GM19023 (cell line): ENCODE measurements around the gene MBNL2.

ENCODE experiments used
- ATAC-seq: cut with Tn5 transposase; IDR thresholded peaks from one replicate; pipeline ENCODE4 v1.9.1; 2021; ENCODE audit warnings: mild to moderate bottlenecking, moderate library complexity; ENCODE audit not compliant: unreplicated experiment

Gene MBNL2

GRCh38 chr13:97371486-97372109, 149.5 kb downstream of the MBNL2 start:
- ATAC-seq: no peak

DNA sequence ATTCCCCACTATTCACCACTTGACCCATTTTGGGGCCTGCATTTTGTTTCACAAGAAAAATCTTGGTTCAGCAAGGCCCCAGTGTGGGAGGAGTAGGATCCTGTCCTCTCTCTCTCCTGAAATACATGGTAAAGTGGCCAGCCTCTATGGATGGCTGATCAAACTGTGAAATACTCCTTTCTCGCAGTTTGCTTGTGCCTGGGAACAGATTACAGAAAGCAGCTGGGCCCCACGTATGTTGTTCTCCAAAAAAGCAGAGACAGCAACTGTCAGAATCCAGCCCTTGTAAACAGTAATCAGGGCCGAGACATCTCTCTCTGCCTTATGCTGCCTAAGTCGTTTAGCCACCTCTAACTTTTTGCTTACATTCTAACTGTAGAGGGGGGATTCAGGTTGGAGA, 150.8 kb downstream of the MBNL2 start:
- ATAC-seq: no peak

GRCh38 chr13:97373787-97374186, 151.7 kb downstream of the MBNL2 start:
- no peak for ATAC-seq

- ATAC-seq: no peak
These were observed 154.8 kb downstream of the MBNL2 start for GRCh38 chr13:97376981-97377380.

DNA sequence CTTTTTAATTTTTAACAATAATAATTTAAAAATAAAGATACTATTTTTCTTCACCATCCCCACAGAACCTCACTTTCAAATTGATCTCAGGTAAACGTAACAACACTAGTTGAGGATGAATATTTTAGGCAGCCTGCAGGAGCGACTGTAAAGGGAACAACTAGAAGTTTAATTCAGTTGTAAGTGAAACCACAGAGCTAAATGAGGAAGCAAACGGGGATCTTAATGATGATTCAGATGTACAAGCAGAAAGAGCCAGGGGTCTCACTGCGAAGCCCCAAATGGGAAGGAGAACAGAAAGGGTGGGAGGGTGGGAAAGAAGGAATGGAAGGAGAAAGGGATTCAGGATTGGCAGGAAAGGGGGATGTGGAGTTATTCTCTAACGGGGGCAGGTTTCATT, 157.3 kb downstream of the MBNL2 start:
- ATAC-seq: no peak

- no peak for ATAC-seq
These were observed 158.6 kb downstream of the MBNL2 start for GRCh38 chr13:97380696-97381095.

DNA sequence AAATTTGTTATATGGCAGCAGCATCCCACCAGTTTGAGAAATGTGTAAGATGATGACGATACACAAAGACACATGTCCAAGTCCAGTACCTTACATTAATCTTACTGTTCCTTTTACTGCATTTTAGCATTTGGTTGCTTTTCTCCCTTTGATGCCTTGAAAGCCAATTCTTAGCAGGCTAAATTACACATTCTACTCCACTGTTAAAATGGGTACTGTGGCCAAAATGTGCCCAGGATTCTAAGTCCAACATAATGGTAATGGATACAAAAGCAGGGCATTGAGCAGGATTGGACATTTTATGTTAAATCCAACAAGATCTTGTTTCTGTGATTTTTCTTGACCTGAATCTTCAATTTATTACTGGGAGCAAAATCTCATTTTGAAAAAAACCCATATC, 159.1 kb downstream of the MBNL2 start:
- ATAC-seq: no peak

- no peak for ATAC-seq
These were observed 160.1 kb downstream of the MBNL2 start for GRCh38 chr13:97382276-97382675.

DNA sequence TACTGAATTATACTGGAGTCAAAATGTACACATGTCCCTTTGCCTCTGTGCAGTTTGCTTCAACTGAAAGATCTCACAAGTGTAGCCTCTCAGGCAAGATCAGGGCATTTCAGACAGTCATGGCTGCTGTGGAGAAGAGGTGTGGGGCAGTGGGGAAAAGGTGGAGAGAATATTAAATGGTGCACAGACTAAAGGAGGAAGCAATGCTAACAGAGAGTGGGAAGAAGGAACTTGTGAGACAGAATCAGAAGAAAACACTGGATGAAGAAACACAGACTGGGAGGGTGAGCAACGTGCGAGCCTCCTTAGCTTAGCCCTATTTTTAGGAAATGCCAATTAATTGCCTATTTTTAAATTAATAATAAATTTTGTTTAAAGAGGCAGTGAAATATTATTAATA, 162.2 kb downstream of the MBNL2 start:
- no peak for ATAC-seq

DNA sequence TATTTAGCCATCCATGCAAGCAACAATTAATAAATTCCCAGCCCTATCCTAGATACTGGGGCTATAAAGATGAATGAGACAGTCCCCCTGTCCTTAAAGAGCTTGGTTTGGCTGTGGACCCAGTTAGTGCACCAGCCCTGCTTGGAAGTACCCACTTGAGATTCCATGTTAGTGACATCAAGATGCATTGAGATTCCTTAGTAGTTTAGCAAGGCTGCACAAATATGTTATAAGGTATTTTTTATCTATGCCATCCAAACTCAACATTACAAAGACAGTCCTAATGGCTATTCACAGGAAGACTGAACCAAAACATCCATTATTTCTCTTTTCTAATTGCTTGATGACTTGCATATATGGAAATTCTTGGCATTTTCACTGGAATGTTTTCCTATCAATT, 163.0 kb downstream of the MBNL2 start:
- ATAC-seq: no peak

DNA sequence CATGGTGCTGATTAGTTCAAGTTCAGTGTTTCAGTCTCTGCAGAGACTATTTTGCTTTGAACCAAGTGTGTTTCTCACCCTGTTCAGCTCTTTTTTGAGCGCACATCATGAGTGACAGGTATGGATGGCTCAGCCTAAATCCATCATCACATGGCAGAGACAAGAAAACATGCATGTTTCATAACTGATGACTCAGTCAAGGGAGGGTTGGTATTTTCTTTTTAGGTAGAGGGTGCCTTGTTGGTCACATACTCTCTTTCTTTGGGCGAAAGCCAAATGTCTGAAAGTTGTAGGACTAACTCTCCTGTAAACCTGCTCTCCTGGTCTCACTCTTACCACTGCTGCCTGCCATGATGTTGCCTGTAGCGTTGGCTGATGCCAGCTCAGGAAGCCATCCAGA, 163.7 kb downstream of the MBNL2 start:
- ATAC-seq: no peak

GRCh38 chr13:97386801-97387484, 164.8 kb downstream of the MBNL2 start:
- no peak for ATAC-seq

DNA sequence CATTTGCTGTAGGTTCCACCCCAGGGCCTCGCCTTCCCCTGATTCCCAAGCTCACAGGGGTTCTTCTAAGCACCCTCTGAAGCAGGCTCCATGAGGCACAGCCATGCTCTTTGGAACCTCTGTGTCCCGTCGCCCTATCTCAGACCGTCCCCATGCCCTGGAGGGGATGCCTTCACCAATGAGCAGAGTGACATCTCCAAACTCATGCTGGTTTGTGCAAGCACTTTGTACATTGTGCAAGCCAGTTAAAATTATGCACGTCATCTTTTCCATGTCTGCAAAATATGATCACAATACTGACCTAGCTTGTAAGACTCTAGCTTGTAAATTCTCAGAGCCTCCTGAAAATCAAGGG, 165.3 kb downstream of the MBNL2 start:
- no peak for ATAC-seq

GRCh38 chr13:97387890-97388289, 165.8 kb downstream of the MBNL2 start:
- ATAC-seq: no peak

DNA sequence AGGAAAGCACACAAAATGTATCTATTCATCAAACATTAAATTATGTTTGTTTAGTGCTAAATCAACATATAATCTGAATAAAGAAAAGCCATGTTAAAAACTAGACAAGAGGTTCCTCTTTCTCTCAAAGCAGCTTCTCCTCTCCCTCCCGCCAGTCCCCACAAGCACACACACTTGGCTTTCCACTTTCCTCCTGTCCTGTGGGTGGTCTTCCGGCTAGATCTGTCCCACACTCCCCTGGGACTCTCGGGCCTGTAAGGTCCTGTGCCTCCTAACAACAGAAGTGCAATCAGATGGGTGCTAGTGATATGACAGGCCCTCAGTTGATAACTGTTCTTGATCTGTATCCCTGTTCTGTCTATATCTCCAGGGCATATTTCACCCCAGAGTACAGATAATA, 166.2 kb downstream of the MBNL2 start:
- ATAC-seq: no peak

DNA sequence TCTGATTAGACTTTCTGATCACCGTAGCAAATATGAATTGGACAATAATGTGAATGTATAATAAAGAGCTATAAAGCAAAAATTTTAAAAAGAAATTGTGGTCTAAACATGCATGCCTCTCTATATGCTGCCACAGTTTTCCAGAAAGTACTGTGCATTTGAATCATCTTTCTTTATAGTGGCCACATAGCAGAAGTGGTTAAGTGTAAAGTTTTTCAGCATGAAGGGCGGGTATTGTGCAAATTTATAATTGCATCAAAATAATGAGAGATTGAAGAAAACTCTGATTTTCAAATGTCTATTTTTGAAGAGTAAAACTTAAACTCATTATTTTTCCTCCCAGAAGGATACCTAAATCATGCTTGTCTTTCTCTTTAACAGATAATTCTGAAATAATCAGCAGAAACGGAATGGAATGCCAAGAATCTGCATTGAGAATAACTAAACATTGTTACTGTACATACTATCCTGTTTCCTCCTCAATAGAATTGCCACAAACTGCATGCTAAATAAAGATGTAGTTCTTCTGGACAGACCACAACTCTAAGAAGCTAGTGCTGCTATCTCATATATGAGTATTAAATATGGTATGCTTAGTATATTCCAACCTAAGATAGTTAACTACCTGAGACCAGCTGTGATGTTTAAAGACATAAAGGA, 168.9 kb downstream of the MBNL2 start:
- no peak for ATAC-seq

GRCh38 chr13:97392020-97392419, 169.9 kb downstream of the MBNL2 start:
- ATAC-seq: no peak

GRCh38 chr13:97394542-97394941, 172.4 kb downstream of the MBNL2 start:
- no peak for ATAC-seq

DNA sequence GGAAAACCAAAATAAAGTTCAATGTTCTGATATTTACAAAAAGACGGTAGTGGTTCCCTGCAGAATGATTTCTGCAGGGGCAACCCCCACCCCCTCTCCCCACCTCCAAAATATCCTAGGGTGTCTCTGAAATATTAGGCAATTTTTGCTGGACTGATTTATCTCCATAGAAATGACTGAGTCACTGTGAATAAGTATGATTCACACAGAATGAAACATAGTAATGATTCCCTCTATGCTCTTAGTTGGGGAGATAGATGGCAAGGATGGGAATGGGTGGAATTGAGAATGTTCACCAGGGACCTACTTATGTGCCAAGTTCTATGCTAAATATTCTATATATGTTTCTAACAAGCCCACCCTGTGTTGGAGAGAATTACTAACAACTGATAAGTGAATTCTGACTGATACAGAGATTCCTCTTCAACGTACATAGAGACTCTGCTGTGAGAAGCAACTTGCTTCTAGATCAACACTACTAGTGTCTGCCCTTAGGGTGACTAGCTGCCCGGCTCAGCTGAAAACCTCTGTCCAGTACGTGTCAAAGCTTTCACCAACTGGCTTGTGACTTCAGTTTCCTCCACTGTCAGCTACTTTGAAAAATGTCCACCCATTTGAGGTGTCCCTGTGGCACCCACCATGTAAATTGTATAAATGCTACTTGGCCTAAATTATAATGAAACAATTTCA, 173.5 kb downstream of the MBNL2 start:
- ATAC-seq: no peak

DNA sequence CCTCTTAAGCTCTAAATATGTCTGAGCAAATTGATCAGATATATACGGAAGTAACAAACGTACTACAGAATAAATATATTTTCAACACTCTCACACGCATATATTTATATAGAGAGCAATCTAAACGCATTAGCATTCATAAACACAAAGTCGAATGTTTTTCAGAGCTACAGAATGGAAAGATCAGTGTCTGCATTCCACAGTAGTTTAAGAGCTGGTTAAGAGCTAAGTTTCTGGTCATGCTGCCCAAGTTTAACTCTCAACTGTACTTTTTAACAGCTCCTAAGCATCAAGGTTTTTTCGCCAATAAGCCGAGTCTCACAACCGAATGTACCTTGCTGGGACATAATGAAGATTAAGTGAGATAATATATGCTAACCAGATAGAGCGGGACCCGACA, 175.1 kb downstream of the MBNL2 start:
- no peak for ATAC-seq

DNA sequence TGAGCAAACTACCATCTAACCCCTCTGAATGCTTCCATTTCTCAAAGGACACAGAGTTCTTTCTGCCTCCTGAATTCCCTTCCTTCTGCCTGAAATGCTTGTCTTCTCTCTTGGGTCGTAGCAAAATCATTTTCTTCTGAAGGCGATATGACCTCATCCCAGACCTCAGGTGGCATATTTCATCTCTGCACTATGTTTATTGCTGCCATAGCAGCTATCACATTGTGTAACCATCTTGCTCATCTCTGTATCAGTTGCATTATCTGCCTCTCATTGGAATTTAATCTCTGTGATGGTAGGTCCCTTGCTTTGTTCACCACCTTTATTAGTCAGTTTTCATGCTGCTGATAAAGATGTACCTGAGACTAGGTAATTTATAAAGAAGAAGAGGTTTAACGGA, 179.3 kb downstream of the MBNL2 start:
- ATAC-seq: no peak
